ENCODE results near the gene CTDSPL. TPM values are rescaled to one million over a fixed set of nuclear protein-coding genes. Genes with fewer than 3 reads are reported as not detected.

The CTDSPL gene
- total and polyA plus RNA-seq, 2 of the 8 experiments (the other 6 are each of a cell fraction or from before 2014, with no cell fraction given), result 20.3 to 42.2 TPM

- TF ChIP-seq E2F6 (IDR thresholded peaks at IDR 0.05) (no peak), CHD7 (IDR thresholded peaks at IDR 0.05; ENCODE audit: insufficient replicate concordance, low read length) (no peak), ATF3 (IDR thresholded peaks at IDR 0.05; ENCODE audit: insufficient read depth, low read depth, low read length) (no peak), ZNF274 (IDR thresholded peaks at IDR 0.05; ENCODE audit: borderline replicate concordance, extremely low read depth, low read length) (no peak), ASH2L (IDR thresholded peaks at IDR 0.05; ENCODE audit: low read length) (no peak), POLR2A (IDR thresholded peaks at IDR 0.05; ENCODE audit: control extremely low read depth in 1 of 2, low read depth in 2 of 2, low read length in 2 of 2) (no peak), EGR1 (IDR thresholded peaks at IDR 0.05; ENCODE audit: borderline replicate concordance, low read depth, low read length) (no peak), BRCA1 (IDR thresholded peaks at IDR 0.05; ENCODE audit: low read depth, low read length) (no peak), SP4 (IDR thresholded peaks at IDR 0.05; ENCODE audit: low read length) (no peak)
Measured at GRCh38 chr3:37863949-37864822, 2.5 kb downstream of the CTDSPL start (continued).
